Activated T-helper 1 cell treated with Interleukin-2 at 50 U/mL for 16 hours (primary cell): ENCODE results near the gene CTNNA3.

Experiments used
- DNase-seq: peaks from one replicate; pipeline ENCODE4 v3.0.0-alpha.2; 2020; ENCODE audit warnings: low read depth

The CTNNA3 gene

GRCh38 chr10:66535439-66535838 lies 1160.6 kb downstream of the CTNNA3 start:
- DNase-seq = no peak

- DNase-seq = no peak
These were observed 1161.1 kb downstream of the CTNNA3 start for GRCh38 chr10:66534866-66535265.

- no peak for DNase-seq
These were observed 1174.5 kb downstream of the CTNNA3 start for GRCh38 chr10:66521506-66521905.

DNA sequence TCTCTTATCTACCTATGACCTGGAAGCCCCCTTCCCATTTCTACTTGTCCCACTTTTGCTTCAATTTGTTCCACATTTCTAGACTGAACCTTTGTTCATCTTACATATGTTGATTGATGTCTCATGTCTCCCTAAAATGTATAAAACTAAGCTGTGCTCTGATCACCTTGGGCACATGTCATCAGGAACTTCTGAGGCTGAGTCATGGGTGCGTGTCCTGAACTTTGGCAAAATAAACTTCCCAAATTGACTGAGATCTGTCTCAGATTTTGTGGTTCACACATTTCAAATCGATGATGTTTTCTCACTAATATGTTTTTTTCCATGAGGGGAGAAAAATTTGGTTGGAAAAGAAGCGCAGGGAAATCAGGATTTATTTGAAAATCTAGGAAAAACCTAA lies 1176.4 kb downstream of the CTNNA3 start:
- DNase-seq = no peak

GRCh38 chr10:66514666-66515065 lies 1181.3 kb downstream of the CTNNA3 start:
- DNase-seq = no peak

DNA sequence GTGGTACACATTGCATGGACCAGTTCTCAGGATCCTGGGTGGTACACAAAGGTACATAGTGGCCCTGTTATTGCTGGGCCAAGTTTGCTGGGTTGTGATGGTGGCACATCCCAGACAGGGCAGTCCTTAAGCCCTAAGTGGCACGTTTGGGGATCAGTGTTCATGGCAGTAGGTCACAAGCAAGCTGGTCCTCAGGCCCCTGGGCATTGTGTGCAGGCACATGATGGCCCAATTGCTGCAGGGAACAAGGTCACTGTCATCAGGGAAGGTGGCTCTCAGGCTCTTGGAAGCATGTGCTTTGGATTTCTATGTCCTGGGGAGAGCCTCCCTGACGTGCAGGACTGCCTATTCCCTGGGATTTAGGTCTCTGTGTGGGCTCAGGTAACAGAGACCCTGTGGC lies 1182.5 kb downstream of the CTNNA3 start:
- DNase-seq = no peak

- DNase-seq = no peak
These were observed 1190.9 kb downstream of the CTNNA3 start for GRCh38 chr10:66505003-66505657.

GRCh38 chr10:66501356-66501755 lies 1194.6 kb downstream of the CTNNA3 start:
- no peak for DNase-seq

GRCh38 chr10:66483966-66484365 lies 1212.0 kb downstream of the CTNNA3 start:
- no peak for DNase-seq

DNA sequence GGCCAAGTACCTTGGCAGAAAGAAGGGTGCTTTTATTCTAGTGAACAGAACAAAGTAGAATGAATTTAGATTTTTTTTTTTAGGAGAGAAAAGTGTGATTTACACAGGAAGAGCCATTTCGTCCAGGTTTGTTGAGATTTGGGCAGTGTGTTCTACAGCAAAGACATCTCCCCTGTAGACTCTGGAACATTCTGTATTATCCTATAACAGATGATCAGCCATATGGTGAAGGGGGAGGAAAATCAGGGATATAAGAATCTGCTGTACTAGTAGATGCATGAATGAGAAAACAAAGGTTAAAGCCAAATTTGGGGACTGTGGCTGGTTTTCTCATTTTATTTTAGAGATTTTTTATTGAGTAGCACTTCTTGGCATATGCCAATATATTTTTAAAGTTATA lies 1223.8 kb downstream of the CTNNA3 start:
- DNase-seq = no peak

- no peak for DNase-seq
These were observed 1229.0 kb downstream of the CTNNA3 start for GRCh38 chr10:66467042-66467441.

DNA sequence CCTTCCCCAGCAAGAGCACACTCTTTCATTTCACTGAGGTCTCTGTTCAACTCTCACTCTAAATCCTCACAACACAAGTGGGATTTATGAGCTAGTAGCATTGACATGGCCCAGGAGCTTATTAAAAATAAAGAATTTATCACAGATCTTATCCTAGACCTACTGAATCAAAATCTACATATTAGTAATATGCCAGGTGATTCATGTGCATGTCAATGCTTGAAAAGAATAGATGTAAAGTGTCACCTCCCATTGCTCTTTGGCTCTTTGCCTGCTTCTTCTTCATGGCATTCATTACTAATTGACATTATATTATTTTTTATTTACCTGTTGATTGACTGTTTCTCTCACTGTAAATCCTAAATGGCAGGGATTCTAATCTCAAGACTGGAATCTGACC lies 1229.4 kb downstream of the CTNNA3 start:
- no peak for DNase-seq

- DNase-seq = no peak
These were observed 1232.4 kb downstream of the CTNNA3 start for GRCh38 chr10:66463611-66464010.

- DNase-seq = no peak
These were observed 1238.4 kb downstream of the CTNNA3 start for GRCh38 chr10:66457629-66458028.

DNA sequence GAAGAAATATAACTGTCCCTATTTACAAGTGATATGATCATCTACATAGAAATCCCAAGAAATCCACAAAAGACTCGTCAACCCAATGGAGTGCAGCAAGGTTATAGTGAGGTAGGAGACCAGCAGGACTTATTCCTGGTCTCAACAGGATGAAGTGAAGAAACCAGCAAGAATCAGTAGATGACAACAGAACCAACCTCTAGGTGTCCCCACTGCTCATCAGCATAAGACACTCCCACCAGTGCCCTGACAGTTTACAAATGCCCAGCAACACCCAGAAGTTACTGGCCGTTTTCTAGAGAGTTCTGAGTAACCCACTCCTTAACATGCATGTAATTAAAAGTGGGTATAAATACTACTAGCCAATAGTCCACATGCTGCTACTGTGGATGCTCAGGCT lies 1240.7 kb downstream of the CTNNA3 start:
- no peak for DNase-seq

DNA sequence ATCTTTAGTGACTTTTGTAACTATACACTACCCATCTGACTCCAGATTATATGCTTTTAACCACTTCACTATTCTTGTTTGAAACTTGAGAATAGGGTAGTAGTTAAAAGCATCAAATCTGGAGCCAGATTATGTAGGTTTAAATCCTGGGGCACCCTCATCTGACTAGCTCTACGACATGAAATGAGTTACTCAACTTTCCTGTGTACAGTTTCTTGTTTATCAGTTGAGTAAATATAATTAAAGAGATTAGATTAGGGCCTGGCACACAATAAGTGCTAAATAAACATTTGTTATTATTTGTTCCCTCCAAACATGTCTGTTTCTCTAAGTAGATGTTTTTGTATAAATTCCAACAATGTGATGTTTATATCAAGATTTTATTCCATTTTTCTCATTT lies 1255.4 kb downstream of the CTNNA3 start:
- DNase-seq = no peak

DNA sequence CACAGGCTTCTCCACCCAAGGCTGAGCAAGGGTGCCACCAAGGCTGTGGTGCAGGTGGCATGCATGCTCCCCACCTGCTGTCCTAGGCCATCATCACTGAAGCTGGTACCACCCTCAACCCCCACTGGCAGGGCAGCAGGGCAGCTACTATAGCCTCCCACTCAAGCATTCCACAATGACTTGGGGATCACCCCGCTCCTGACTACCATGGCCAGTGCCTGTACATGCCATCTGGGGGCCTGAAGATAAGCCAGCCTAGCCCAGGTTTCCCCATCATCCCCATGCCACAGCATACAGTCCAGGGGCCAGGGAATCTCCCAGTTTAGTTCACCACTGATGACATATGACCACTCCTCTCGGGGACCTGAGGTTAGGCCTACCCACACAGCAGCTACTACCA lies 1281.1 kb downstream of the CTNNA3 start:
- DNase-seq = no peak

- DNase-seq = no peak
These were observed 1290.4 kb downstream of the CTNNA3 start for GRCh38 chr10:66405566-66405965.

GRCh38 chr10:66398669-66399068 lies 1297.3 kb downstream of the CTNNA3 start:
- DNase-seq = no peak

DNA sequence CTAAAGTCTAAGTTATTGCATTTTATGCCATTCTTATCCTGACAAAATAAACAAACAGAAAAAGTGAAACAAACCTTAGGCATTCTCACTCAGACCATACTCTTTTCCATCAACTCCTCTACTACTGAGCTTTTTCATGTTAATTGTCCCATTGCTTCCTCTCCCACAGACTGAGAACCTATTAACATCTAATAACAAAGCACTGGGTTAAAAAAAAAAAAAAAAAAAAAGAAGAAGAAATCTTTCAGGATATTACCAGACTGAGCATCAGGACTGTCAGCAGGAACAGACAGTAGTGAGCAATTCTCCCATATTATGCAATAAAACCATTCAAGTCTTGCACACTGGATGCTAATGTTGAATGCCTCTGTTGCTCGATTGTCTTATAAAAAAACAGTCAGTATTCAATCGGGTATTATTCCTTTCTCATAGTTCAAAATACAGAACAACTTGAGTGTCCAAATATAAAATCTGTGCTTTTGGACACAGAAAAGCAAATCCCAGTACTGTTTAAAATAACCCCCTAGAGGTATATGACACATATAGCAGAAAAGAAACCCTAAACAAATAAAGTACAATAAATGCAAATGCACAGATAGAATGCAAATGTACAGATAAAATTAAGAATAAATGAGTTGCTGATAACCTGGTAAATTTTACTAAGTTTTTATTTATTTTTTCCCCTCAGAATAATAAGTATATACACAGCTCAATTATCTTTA lies 1301.5 kb downstream of the CTNNA3 start:
- DNase-seq = no peak

DNA sequence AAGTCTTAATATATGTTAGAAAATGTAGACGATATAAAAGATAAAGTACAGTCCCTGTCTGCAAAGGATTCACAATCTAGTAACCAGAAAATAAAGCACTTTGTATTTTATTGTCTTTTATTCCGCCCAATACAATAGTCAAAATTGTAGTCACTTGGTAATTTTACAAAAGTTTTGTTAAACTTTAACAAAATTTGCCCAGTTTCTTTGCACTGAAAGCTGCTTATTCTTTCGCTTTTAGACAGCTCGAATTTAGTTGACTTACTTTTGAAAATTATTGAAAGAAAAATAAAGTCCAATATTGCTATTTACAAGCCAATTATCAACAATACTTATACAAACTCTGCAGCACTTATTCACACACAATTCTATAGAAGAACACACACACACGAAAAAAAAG lies 1305.1 kb downstream of the CTNNA3 start:
- DNase-seq = no peak

- DNase-seq = no peak
These were observed 1315.0 kb downstream of the CTNNA3 start for GRCh38 chr10:66381045-66381444.

DNA sequence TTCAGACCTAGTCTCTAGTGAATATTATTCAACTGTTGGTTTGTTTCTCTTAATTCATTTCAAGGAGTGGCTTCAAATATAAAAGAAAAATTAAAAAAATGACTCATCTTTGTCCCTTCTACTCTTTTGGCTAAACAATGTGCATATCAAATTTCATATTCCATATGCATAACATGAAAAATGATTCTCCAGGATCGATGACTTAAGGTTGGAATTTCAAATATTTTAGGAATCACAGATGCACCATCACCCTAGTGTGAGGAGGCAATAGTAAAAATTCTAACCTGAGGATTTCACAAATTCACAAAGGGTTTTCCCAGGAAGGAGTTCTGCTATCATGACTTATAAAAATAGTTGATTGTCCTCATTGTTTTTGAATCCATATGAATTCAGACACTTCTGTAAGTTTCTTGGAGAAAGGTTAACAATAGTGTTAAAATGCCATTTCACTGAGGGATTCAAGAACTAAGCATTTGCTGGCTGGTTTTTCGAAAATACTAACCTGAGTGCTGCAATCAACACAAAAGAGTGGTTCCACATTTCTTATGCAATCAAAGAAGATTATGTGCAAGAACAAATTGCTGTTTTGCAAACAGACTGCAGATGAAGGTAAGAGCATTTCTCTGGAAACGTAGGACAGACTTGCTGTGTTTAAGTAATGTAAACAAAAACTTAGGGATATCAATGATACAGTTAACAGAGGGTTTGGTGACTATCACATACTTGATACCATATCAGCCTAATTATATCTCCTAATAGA lies 1317.7 kb downstream of the CTNNA3 start:
- no peak for DNase-seq
